Trophoblast cell (in vitro differentiated cells and primary cell): ENCODE results near the gene WDFY3.
A peak's percentile ranks its signal among the peaks of the same experiment; 100 is the strongest.

Source experiments
- DNase-seq, 2 donors: peaks; one replicate each; pipeline ENCODE4 v3.0.0-alpha.2; 2016
- H2AFZ ChIP-seq: 2 replicates; pipeline ENCODE4 v1.6.1; 2013; ENCODE audit warnings: low read length, moderate library complexity, mild to moderate bottlenecking; ENCODE audit not compliant: insufficient read depth, poor library complexity
- H2AK5ac ChIP-seq: 2 replicates; pipeline ENCODE4 v1.6.1; 2013; ENCODE audit warnings: mild to moderate bottlenecking, low read length
- H2BK120ac ChIP-seq: 2 replicates; pipeline ENCODE4 v1.6.1; 2013; ENCODE audit warnings: low read length, mild to moderate bottlenecking, moderate library complexity; ENCODE audit not compliant: insufficient read depth, poor library complexity
- H2BK12ac ChIP-seq: 2 replicates; pipeline ENCODE4 v1.6.1; 2013; ENCODE audit warnings: mild to moderate bottlenecking, low read length, moderate library complexity
- H2BK5ac ChIP-seq: 2 replicates; pipeline ENCODE4 v1.6.1; 2013; ENCODE audit warnings: low read length, low read depth, moderate library complexity, mild to moderate bottlenecking; ENCODE audit not compliant: poor library complexity
- H3K14ac ChIP-seq: 2 replicates; pipeline ENCODE4 v1.6.1; 2013; ENCODE audit warnings: mild to moderate bottlenecking, low read length
- H3K18ac ChIP-seq: 2 replicates; pipeline ENCODE4 v1.6.1; 2013; ENCODE audit warnings: mild to moderate bottlenecking, low read length
- H3K23ac ChIP-seq: 2 replicates; pipeline ENCODE4 v1.6.1; 2013; ENCODE audit warnings: low read length
- H3K27ac ChIP-seq: 2 replicates; pipeline ENCODE4 v1.5.1; 2013; ENCODE audit warnings: low read depth, mild to moderate bottlenecking, inconsistent platforms, low read length, moderate library complexity
- H3K27me3 ChIP-seq: 2 replicates; pipeline ENCODE4 v1.6.1; 2013; ENCODE audit warnings: inconsistent platforms, mild to moderate bottlenecking, low read length, moderate library complexity; ENCODE audit not compliant: insufficient read depth
- H3K36me3 ChIP-seq, 2 experiments: 1 replicate in 1 of 2; 2 replicates in 1 of 2; pipeline ENCODE4 v1.6.1; 2013; ENCODE audit warnings: low read length in 2 of 2, mild to moderate bottlenecking in 2 of 2, moderate library complexity in 1 of 2; ENCODE audit not compliant: insufficient read depth in 2 of 2, control insufficient read depth in 1 of 2
- H3K4ac ChIP-seq: 2 replicates; pipeline ENCODE4 v1.6.1; 2013; ENCODE audit warnings: low read depth, mild to moderate bottlenecking, low read length, moderate library complexity
- H3K4me1 ChIP-seq, 2 experiments: 1 replicate in 1 of 2; 2 replicates in 1 of 2; pipeline ENCODE4 v1.6.1; 2013; ENCODE audit warnings: low read length in 2 of 2, mild to moderate bottlenecking in 2 of 2, moderate library complexity in 1 of 2; ENCODE audit not compliant: insufficient read depth in 2 of 2, control insufficient read depth in 1 of 2
- H3K4me2 ChIP-seq: 2 replicates; pipeline ENCODE4 v1.6.1; 2013; ENCODE audit warnings: inconsistent platforms, mild to moderate bottlenecking, low read length, moderate library complexity
- H3K4me3 ChIP-seq: 2 replicates; pipeline ENCODE4 v1.5.1; 2013; ENCODE audit warnings: mild to moderate bottlenecking, low read depth, low read length, inconsistent platforms
- H3K79me1 ChIP-seq: one replicate; pipeline ENCODE4 v1.6.1; 2013; ENCODE audit warnings: low read length
- H3K79me2 ChIP-seq: 2 replicates; pipeline ENCODE4 v1.6.1; 2013; ENCODE audit warnings: low read length, mild to moderate bottlenecking; ENCODE audit not compliant: control insufficient read depth, insufficient read depth, poor library complexity
- H3K9ac ChIP-seq: 2 replicates; pipeline ENCODE4 v1.6.1; 2013; ENCODE audit warnings: mild to moderate bottlenecking, low read length
- H3K9me3 ChIP-seq: 2 replicates; pipeline ENCODE4 v1.6.1; 2013; ENCODE audit warnings: low read depth, mild to moderate bottlenecking, control low read depth, inconsistent platforms, low read length; ENCODE audit not compliant: insufficient read depth
- H4K12ac ChIP-seq: 2 replicates; pipeline ENCODE4 v1.6.1; 2013; ENCODE audit warnings: low read depth, mild to moderate bottlenecking, low read length, moderate library complexity
- H4K8ac ChIP-seq: 2 replicates; pipeline ENCODE4 v1.6.1; 2013; ENCODE audit warnings: low read depth, mild to moderate bottlenecking, low read length, moderate library complexity
- H4K91ac ChIP-seq: one replicate; pipeline ENCODE4 v1.6.1; 2013; ENCODE audit warnings: low read depth, mild to moderate bottlenecking, low read length, moderate library complexity
- WGBS: extraction: QIAGEN DNeasy Blood & Tissue Kit; methylation state at CpG from one replicate; pipeline ENCODE4 v1.1.7; 2013; ENCODE audit warnings: missing lambda C conversion rate; ENCODE audit not compliant: insufficient read length, insufficient coverage; ENCODE audit errors: extremely low coverage; 5-methylcytosine and 5-hydroxymethylcytosine counted together

The WDFY3 gene

GRCh38 chr4:84897516-84897915 lies 69.0 kb downstream of the WDFY3 start:
- H3K4me3 ChIP-seq, result no peak overlapping the region

GRCh38 chr4:84895283-84895682 lies 71.2 kb downstream of the WDFY3 start:
- no peak overlapping the region for H2BK5ac ChIP-seq
- H4K12ac ChIP-seq, result no peak overlapping the region
- H3K4me2 ChIP-seq, result no peak overlapping the region
- no peak overlapping the region for H2AK5ac ChIP-seq
- no peak overlapping the region for H4K8ac ChIP-seq
- H4K91ac ChIP-seq, result no peak overlapping the region
- peaks cover 0 to 2% of the 10 kb centered on the region in 2 experiments for H3K36me3 ChIP-seq
- H3K4me1 ChIP-seq, result no peaks in the 10 kb centered on the region
- DNase-seq, result no peak
- peaks cover 2% of the 10 kb centered on the region for H3K79me2 ChIP-seq
- H3K14ac ChIP-seq, result no peak overlapping the region
- H3K9me3 ChIP-seq, result no peaks in the 10 kb centered on the region
- no peak overlapping the region for H2BK120ac ChIP-seq
- H3K9ac ChIP-seq, result no peak overlapping the region
- H3K79me1 ChIP-seq, result no peaks in the 10 kb centered on the region
- no peak overlapping the region for H3K23ac ChIP-seq
- H3K27ac ChIP-seq, result no peak overlapping the region
- H3K27me3 ChIP-seq, result no peaks in the 10 kb centered on the region
- no peak overlapping the region for H2BK12ac ChIP-seq
- H2AFZ ChIP-seq, result no peak overlapping the region
- no CpG with 5 or more reads among the region's 1 CpG for WGBS
- H3K4ac ChIP-seq, result no peak overlapping the region
- no peak overlapping the region for H3K4me3 ChIP-seq
- H3K18ac ChIP-seq, result no peak overlapping the region

More at GRCh38 chr4:84897516-84897915, 69.0 kb downstream of the WDFY3 start:
- Histone ChIP-seq H3K9ac (no peak overlapping the region), H3K4me2 (no peak overlapping the region), H3K23ac (no peak overlapping the region), H3K4ac (no peak overlapping the region), H3K14ac (no peak overlapping the region), H3K9me3 (no peaks in the 10 kb centered on the region), H3K79me1 (no peaks in the 10 kb centered on the region), H2AK5ac (no peak overlapping the region), H3K36me3 (peaks cover 0 to 4% of the 10 kb centered on the region in 2 experiments), H4K12ac (no peak overlapping the region), H2BK5ac (no peak overlapping the region), H3K4me1 (no peaks in the 10 kb centered on the region), H4K91ac (no peak overlapping the region), H2BK120ac (no peak overlapping the region), H3K27ac (no peak overlapping the region), H4K8ac (no peak overlapping the region), H3K18ac (no peak overlapping the region), H3K79me2 (peaks cover 2% of the 10 kb centered on the region), H2BK12ac (no peak overlapping the region), H2AFZ (no peak overlapping the region), H3K27me3 (no peaks in the 10 kb centered on the region)
- WGBS, result no CpG with 5 or more reads among the region's 6 CpGs
- DNase-seq, result no peak

DNA sequence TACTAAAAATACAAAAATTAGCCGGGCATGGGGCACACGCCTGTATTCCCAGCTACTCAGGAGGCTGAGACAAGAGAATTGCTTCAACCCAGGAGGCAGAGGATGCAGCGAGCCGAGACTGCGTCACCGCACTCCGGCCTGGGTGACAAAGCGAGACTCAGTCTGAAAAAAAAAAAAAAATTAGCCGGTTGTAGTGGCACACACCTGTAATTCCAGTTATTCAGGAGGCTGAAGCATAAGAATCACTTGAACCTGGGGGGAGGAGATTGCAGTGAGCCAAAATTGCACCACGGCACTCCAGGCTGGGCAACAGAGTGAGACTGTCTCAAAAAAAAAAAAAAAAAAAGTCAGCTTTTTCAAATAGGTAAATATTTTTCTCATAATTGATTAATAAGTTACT lies 71.9 kb downstream of the WDFY3 start:
- H3K36me3 ChIP-seq, result peaks cover 2% of the 10 kb centered on the region in 2 experiments
- H3K4me1 ChIP-seq, result no peaks in the 10 kb centered on the region
- no peak overlapping the region for H2BK5ac ChIP-seq
- no peak overlapping the region for H4K8ac ChIP-seq
- no peak overlapping the region for H3K14ac ChIP-seq
- H3K23ac ChIP-seq, result no peak overlapping the region
- H4K91ac ChIP-seq, result no peak overlapping the region
- H3K4me2 ChIP-seq, result no peak overlapping the region
- no CpG with 5 or more reads among the region's 10 CpGs for WGBS
- H2AK5ac ChIP-seq, result no peak overlapping the region
- H3K4me3 ChIP-seq, result no peak overlapping the region
- H3K4ac ChIP-seq, result no peak overlapping the region
- no peaks in the 10 kb centered on the region for H3K79me1 ChIP-seq
- no peak overlapping the region for H3K9ac ChIP-seq
- H3K18ac ChIP-seq, result no peak overlapping the region
- no peak overlapping the region for H2BK12ac ChIP-seq
- DNase-seq, result peak; percentile 7 to 60
- peaks cover 2% of the 10 kb centered on the region for H3K79me2 ChIP-seq
- H4K12ac ChIP-seq, result no peak overlapping the region
- no peaks in the 10 kb centered on the region for H3K9me3 ChIP-seq
- no peaks in the 10 kb centered on the region for H3K27me3 ChIP-seq
- H2AFZ ChIP-seq, result no peak overlapping the region
- H3K27ac ChIP-seq, result no peak overlapping the region
- H2BK120ac ChIP-seq, result no peak overlapping the region

DNA sequence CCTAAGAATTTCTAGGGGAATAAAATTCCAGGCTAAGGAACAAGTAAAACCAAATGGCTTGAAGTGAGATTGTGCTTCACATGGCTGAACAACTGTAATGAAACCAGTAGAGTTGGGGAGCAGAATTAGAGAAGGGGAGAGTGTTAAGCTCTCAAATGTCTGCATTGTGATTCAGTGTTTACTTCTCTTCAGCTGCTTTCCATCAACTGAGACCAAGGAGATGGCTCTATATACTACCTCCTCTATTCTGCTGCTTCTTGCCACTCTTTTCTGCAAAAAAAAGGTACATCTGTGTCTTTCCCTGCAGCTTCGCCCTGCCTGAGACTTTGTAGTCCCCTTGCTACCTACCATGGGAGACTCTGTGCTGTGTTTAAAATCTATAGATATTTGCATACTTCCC lies 73.5 kb downstream of the WDFY3 start:
- Histone ChIP-seq H2AFZ (no peak overlapping the region), H4K91ac (no peak overlapping the region), H3K23ac (no peak overlapping the region), H3K9me3 (no peaks in the 10 kb centered on the region), H3K4ac (no peak overlapping the region), H3K4me2 (no peak overlapping the region), H3K36me3 (peaks cover 2% of the 10 kb centered on the region in 2 experiments), H3K27me3 (no peaks in the 10 kb centered on the region), H2BK5ac (no peak overlapping the region), H3K14ac (no peak overlapping the region), H3K79me1 (no peaks in the 10 kb centered on the region), H2AK5ac (no peak overlapping the region), H3K4me3 (no peak overlapping the region), H3K18ac (no peak overlapping the region), H2BK120ac (no peak overlapping the region), H2BK12ac (no peak overlapping the region), H4K12ac (no peak overlapping the region), H3K27ac (no peak overlapping the region), H3K9ac (no peak overlapping the region), H3K4me1 (no peaks in the 10 kb centered on the region), H3K79me2 (peaks cover 2% of the 10 kb centered on the region), H4K8ac (no peak overlapping the region)
- DNase-seq, result no peak
- no CpG with 5 or more reads among the region's 1 CpG for whole genome bisulfite sequencing
